ENCODE data around the gene OR1K1.
"Not testable (repeated sequence)": the region's sequence is repeated elsewhere in the genome, so short reads cannot be mapped to it uniquely, and the experiment has no call there.

The OR1K1 gene

GRCh38 chr9:122800066-122801060 lies at the start of gene OR1K1:
Gene OR1K1, plus strand, starts transcription at chr9:122800123. Its CDS starts 0 bp downstream, at chr9:122800123.
- DNase-seq, result no peak

- no peak for DNase-seq
These were observed 45.1 kb upstream of the OR1K1 start for GRCh38 chr9:122754825-122755224.

- DNase-seq, result no peak
These were observed 32.1 kb upstream of the OR1K1 start for GRCh38 chr9:122767817-122768216.

GRCh38 chr9:122777052-122777451 lies 22.9 kb upstream of the OR1K1 start:
- DNase-seq, result no peak

- DNase-seq, result no peak
These were observed 21.8 kb upstream of the OR1K1 start for GRCh38 chr9:122777935-122778627.

- no peak for DNase-seq
These were observed 20.7 kb upstream of the OR1K1 start for GRCh38 chr9:122779181-122779580.

GRCh38 chr9:122780026-122780425 lies 19.9 kb upstream of the OR1K1 start:
- DNase-seq, result no peak

- no peak for DNase-seq
These were observed 18.3 kb upstream of the OR1K1 start for GRCh38 chr9:122781671-122782070.

- no peak for DNase-seq
These were observed 14.7 kb upstream of the OR1K1 start for GRCh38 chr9:122785269-122785668.

GRCh38 chr9:122786338-122786737 lies 13.6 kb upstream of the OR1K1 start:
- DNase-seq, result no peak

- no peak for DNase-seq
These were observed 11.1 kb upstream of the OR1K1 start, which contains the start of gene OR5C1 for GRCh38 chr9:122788831-122789230. Gene OR5C1, plus strand, starts transcription at chr9:122788933. Its CDS starts 0 bp downstream, at chr9:122788933.

GRCh38 chr9:122789256-122790046 lies 10.5 kb upstream of the OR1K1 start:
- no peak for DNase-seq

GRCh38 chr9:122791872-122792669 lies 7.9 kb upstream of the OR1K1 start:
- DNase-seq, result no peak

- no peak for DNase-seq
These were observed 2.4 kb upstream of the OR1K1 start for GRCh38 chr9:122797316-122798063.

GRCh38 chr9:122806661-122807060 lies 6.7 kb downstream of the OR1K1 start:
- DNase-seq, result no peak

- DNase-seq, result no peak
These were observed 7.5 kb downstream of the OR1K1 start for GRCh38 chr9:122807271-122807900.

- DNase-seq, result no peak
These were observed 8.2 kb downstream of the OR1K1 start for GRCh38 chr9:122808141-122808540.

- not testable (repeated sequence) for DNase-seq
These were observed 9.3 kb downstream of the OR1K1 start for GRCh38 chr9:122809261-122809660.

- peak; percentile 25 for DNase-seq
These were observed 10.5 kb downstream of the OR1K1 start for GRCh38 chr9:122810306-122810946.

- DNase-seq, result no peak
These were observed 12.8 kb downstream of the OR1K1 start for GRCh38 chr9:122812736-122813135.
